OCI-LY1 (cell line): Measurements from ENCODE around the gene GRAP2.

Experiments used
- CTCF ChIP-seq: fragments of 200-600 bp; sonication (generic), shearing (Covaris generic); IDR thresholded peaks from 2 replicates; pipeline ENCODE4 v1.5.1; 2017; ENCODE audit warnings: mild to moderate bottlenecking, antibody characterized with exemption, low read length, moderate library complexity, mixed read lengths
- EZH2 ChIP-seq: fragments of 200-600 bp; sonication (generic), shearing (Covaris generic); IDR thresholded peaks from 2 replicates; pipeline ENCODE4 v1.8.0; 2017; ENCODE audit warnings: borderline replicate concordance, mixed run types, mild to moderate bottlenecking, antibody characterized with exemption, low read length, moderate library complexity, mixed read lengths

- TF ChIP-seq CTCF: no peak
- TF ChIP-seq EZH2: no peak
Measured at GRCh38 chr22:39937906-39938305, 37.0 kb downstream of the GRAP2 start.
